Embryonic facial prominence (tissue), 1 donor: ENCODE measurements around the gene CDC7.

Experiments used
- DNase-seq: peaks from one replicate; pipeline ENCODE4 v3.0.0-alpha.2; 2016; ENCODE audit errors: extremely low spot score

The CDC7 gene

GRCh38 chr1:91548376-91549040, 47.9 kb downstream of the CDC7 start:
- no peak for DNase-seq

- DNase-seq, result no peak
Observed at GRCh38 chr1:91549041-91549735, 48.5 kb downstream of the CDC7 start.

- DNase-seq, result no peak
Observed at GRCh38 chr1:91550961-91551360, 50.3 kb downstream of the CDC7 start.

- no peak for DNase-seq
Observed at GRCh38 chr1:91552091-91552490, 51.4 kb downstream of the CDC7 start.

- DNase-seq, result no peak
Observed at GRCh38 chr1:91552596-91552995, 51.9 kb downstream of the CDC7 start.

- DNase-seq, result no peak
Observed at GRCh38 chr1:91553177-91553591, 52.5 kb downstream of the CDC7 start.

GRCh38 chr1:91555074-91555730, 54.6 kb downstream of the CDC7 start:
- no peak for DNase-seq

GRCh38 chr1:91555821-91556531, 55.3 kb downstream of the CDC7 start:
- no peak for DNase-seq

- no peak for DNase-seq
Observed at GRCh38 chr1:91556556-91556955, 55.9 kb downstream of the CDC7 start.

GRCh38 chr1:91557039-91557690, 56.5 kb downstream of the CDC7 start:
- no peak for DNase-seq

GRCh38 chr1:91557826-91558225, 57.2 kb downstream of the CDC7 start:
- no peak for DNase-seq

- no peak for DNase-seq
Observed at GRCh38 chr1:91559046-91559750, 58.5 kb downstream of the CDC7 start.

- no peak for DNase-seq
Observed at GRCh38 chr1:91559838-91560565, 59.4 kb downstream of the CDC7 start.

GRCh38 chr1:91564888-91565701, 64.4 kb downstream of the CDC7 start:
- DNase-seq, result no peak

GRCh38 chr1:91567583-91567982, 66.9 kb downstream of the CDC7 start:
- no peak for DNase-seq

- DNase-seq, result no peak
Observed at GRCh38 chr1:91568261-91568660, 67.6 kb downstream of the CDC7 start.

GRCh38 chr1:91569411-91570119, 68.9 kb downstream of the CDC7 start:
- no peak for DNase-seq

- DNase-seq, result no peak
Observed at GRCh38 chr1:91570120-91570448, 69.4 kb downstream of the CDC7 start.

- no peak for DNase-seq
Observed at GRCh38 chr1:91572044-91572443, 71.4 kb downstream of the CDC7 start.
